22Rv1 (cell line): Measurements from ENCODE around the gene CHST4.

Experiments
- ZFX ChIP-seq: fragments of 450-650 bp; IDR thresholded peaks from 2 replicates; pipeline ENCODE4 v1.6.1; 2017; ENCODE audit warnings: antibody characterized with exemption, borderline replicate concordance
- TF ChIP-seq, protein P1 (sequence below): fragments of 450-650 bp; IDR thresholded peaks from 2 replicates; pipeline ENCODE4 v1.5.1; 2017; ENCODE audit warnings: mild to moderate bottlenecking

DNA sequence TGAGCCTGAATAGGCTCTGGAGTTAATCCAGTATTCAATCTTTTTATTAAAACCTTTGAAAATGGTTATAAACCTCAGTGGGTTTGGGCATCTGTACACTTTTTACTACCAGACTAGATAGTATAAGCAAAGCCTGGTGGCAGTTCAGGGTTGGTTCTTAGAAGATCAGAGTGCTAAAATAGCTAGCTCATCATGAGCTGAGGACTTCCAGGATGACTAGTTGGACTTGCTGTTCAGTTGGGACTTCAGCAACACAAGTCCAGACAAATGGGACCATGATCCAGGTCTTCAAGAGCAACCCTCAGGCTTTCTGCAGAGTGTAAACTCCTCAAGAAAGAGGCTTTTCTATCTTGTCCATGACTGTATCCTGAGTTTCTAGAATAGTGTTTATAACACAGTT is 35.9 kb upstream of the CHST4 start:
- TF ChIP-seq, protein P1, sequence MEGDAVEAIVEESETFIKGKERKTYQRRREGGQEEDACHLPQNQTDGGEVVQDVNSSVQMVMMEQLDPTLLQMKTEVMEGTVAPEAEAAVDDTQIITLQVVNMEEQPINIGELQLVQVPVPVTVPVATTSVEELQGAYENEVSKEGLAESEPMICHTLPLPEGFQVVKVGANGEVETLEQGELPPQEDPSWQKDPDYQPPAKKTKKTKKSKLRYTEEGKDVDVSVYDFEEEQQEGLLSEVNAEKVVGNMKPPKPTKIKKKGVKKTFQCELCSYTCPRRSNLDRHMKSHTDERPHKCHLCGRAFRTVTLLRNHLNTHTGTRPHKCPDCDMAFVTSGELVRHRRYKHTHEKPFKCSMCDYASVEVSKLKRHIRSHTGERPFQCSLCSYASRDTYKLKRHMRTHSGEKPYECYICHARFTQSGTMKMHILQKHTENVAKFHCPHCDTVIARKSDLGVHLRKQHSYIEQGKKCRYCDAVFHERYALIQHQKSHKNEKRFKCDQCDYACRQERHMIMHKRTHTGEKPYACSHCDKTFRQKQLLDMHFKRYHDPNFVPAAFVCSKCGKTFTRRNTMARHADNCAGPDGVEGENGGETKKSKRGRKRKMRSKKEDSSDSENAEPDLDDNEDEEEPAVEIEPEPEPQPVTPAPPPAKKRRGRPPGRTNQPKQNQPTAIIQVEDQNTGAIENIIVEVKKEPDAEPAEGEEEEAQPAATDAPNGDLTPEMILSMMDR = no peak
- TF ChIP-seq ZFX = no peak
